ENCODE data around the gene CNTN5.

- TF ChIP-seq, protein P1, sequence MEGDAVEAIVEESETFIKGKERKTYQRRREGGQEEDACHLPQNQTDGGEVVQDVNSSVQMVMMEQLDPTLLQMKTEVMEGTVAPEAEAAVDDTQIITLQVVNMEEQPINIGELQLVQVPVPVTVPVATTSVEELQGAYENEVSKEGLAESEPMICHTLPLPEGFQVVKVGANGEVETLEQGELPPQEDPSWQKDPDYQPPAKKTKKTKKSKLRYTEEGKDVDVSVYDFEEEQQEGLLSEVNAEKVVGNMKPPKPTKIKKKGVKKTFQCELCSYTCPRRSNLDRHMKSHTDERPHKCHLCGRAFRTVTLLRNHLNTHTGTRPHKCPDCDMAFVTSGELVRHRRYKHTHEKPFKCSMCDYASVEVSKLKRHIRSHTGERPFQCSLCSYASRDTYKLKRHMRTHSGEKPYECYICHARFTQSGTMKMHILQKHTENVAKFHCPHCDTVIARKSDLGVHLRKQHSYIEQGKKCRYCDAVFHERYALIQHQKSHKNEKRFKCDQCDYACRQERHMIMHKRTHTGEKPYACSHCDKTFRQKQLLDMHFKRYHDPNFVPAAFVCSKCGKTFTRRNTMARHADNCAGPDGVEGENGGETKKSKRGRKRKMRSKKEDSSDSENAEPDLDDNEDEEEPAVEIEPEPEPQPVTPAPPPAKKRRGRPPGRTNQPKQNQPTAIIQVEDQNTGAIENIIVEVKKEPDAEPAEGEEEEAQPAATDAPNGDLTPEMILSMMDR (IDR thresholded peaks at IDR 0.05 in 4 of 5, conservative IDR thresholded peaks at IDR 0.05 in 1 of 5): no peak
- TF ChIP-seq POLR2A (IDR thresholded peaks at IDR 0.05): no peak
These were observed 524.9 kb downstream of the CNTN5 start for GRCh38 chr11:99545616-99546015.

All from gastrocnemius medialis (tissue), 4 donors.